GM18499 (cell line): ENCODE results near the gene SIDT2.
"Not testable (repeated sequence)": the region's sequence is repeated elsewhere in the genome, so short reads cannot be mapped to it uniquely, and the experiment has no call there.

Experiments
- ATAC-seq: cut with Tn5 transposase; IDR thresholded peaks from one replicate; pipeline ENCODE4 v1.9.1; 2021; ENCODE audit warnings: moderate number of reproducible peaks; ENCODE audit not compliant: insufficient read depth, unreplicated experiment

The SIDT2 gene

GRCh38 chr11:117178210-117179034 lies at the start of gene SIDT2:
Gene SIDT2, plus strand, starts transcription at chr11:117178743. Its CDS starts 521 bp downstream, at chr11:117179264.
- ATAC-seq: peak; percentile 81

- not testable (repeated sequence) for ATAC-seq
These were observed 48.1 kb upstream of the SIDT2 start for GRCh38 chr11:117130396-117130795.

- no peak for ATAC-seq
These were observed 47.7 kb upstream of the SIDT2 start for GRCh38 chr11:117130879-117131278.

GRCh38 chr11:117134431-117134830 lies 44.1 kb upstream of the SIDT2 start:
- ATAC-seq: no peak

- ATAC-seq: not testable (repeated sequence)
These were observed 43.6 kb upstream of the SIDT2 start for GRCh38 chr11:117134979-117135378.

- ATAC-seq: not testable (repeated sequence)
These were observed 41.1 kb upstream of the SIDT2 start for GRCh38 chr11:117137223-117138086.

- ATAC-seq: no peak
These were observed 35.2 kb upstream of the SIDT2 start for GRCh38 chr11:117143390-117143789.

GRCh38 chr11:117143871-117144476 lies 34.6 kb upstream of the SIDT2 start, which contains the start of gene PAFAH1B2:
Gene PAFAH1B2, plus strand, starts transcription at chr11:117144287. Its CDS starts 8,161 bp downstream, at chr11:117152448.
- ATAC-seq: peak; percentile 87

- ATAC-seq: peak; percentile 20
These were observed 33.8 kb upstream of the SIDT2 start for GRCh38 chr11:117144477-117145392.

- ATAC-seq: no peak
These were observed 33.2 kb upstream of the SIDT2 start for GRCh38 chr11:117145393-117145761.

- no peak for ATAC-seq
These were observed 32.0 kb upstream of the SIDT2 start for GRCh38 chr11:117146521-117146920.

- no peak for ATAC-seq
These were observed 26.5 kb upstream of the SIDT2 start for GRCh38 chr11:117152066-117152465.

- no peak for ATAC-seq
These were observed 24.1 kb upstream of the SIDT2 start for GRCh38 chr11:117154468-117154867.

- ATAC-seq: no peak
These were observed 21.0 kb upstream of the SIDT2 start for GRCh38 chr11:117157507-117157906.

GRCh38 chr11:117159892-117160291 lies 18.7 kb upstream of the SIDT2 start:
- no peak for ATAC-seq

- no peak for ATAC-seq
These were observed 17.7 kb upstream of the SIDT2 start for GRCh38 chr11:117160826-117161225.

GRCh38 chr11:117166491-117166890 lies 12.1 kb upstream of the SIDT2 start:
- no peak for ATAC-seq

- no peak for ATAC-seq
These were observed 8.8 kb upstream of the SIDT2 start for GRCh38 chr11:117169736-117170135.

- no peak for ATAC-seq
These were observed 8.3 kb upstream of the SIDT2 start for GRCh38 chr11:117170210-117170609.

GRCh38 chr11:117171007-117171403 lies 7.5 kb upstream of the SIDT2 start:
- ATAC-seq: no peak
